A549 (cell line): ENCODE data around the gene GPR137C. TPM values are rescaled to one million over a fixed set of nuclear protein-coding genes. Genes with fewer than 3 reads are reported as not detected.
A peak's percentile ranks its signal among the peaks of the same experiment; 100 is the strongest.

Experiments
- ATAC-seq, 2 experiments: fragments of 200-7000 bp in 1 of 2; fragments of >200 bp in 1 of 2; cut with Nextera tagmentation in 1 of 2; cut with Tn5 transposase in 1 of 2; 3 replicates each; pipeline versions ENCODE4 v1.8.0 to v1.9.1; 2018 to 2020; ENCODE audit warnings: mild to moderate bottlenecking in 1 of 2, moderate library complexity in 1 of 2
- CTCF ChIA-PET: fragments of 300-600 bp; sonication (Branson Sonifier 250); formaldehyde crosslinking; extraction: SDS; loops from one replicate; lab custom pipeline; 2021; ENCODE audit warnings: antibody characterized with exemption, inconsistent platforms; lab: Yijun Ruan, JAX
- POLR2A ChIA-PET: fragments of 350-600 bp; formaldehyde crosslinking; extraction: SDS; loops from one replicate; lab custom pipeline; 2021; ENCODE audit warnings: antibody characterized with exemption, inconsistent platforms; lab: Yijun Ruan, JAX
- DNase-seq, 2 experiments: peaks; one replicate each; pipeline versions ENCODE4 v3.0.0 to v3.0.0-alpha.2; 2011 to 2016; ENCODE audit warnings: low read depth in 1 of 2, low spot score in 1 of 2
- FAIRE-seq: peaks from 2 replicates; lab custom pipeline; 2011; peaks lifted over from hg19 to GRCh38; lab: Jason Lieb, UNC
- H3K27ac ChIP-seq, 2 experiments: fragments of >200 bp; sonication (Bioruptor Twin); formaldehyde crosslinking; 3 replicates each; pipeline ENCODE4 v1.5.1; 2016 to 2017
- H3K4me1 ChIP-seq: fragments of >200 bp; sonication (Bioruptor Twin); formaldehyde crosslinking; 3 replicates; pipeline ENCODE4 v1.6.1; 2016
- H3K4me2 ChIP-seq: fragments of >200 bp; sonication (Bioruptor Twin); formaldehyde crosslinking; 3 replicates; pipeline ENCODE4 v1.6.1; 2016
- H3K4me3 ChIP-seq: fragments of >200 bp; sonication (Bioruptor Twin); formaldehyde crosslinking; 3 replicates; pipeline ENCODE4 v1.5.1; 2016
- H3K9me3 ChIP-seq: fragments of >200 bp; sonication (Bioruptor Twin); formaldehyde crosslinking; 3 replicates; pipeline ENCODE4 v1.6.1; 2016
- ATOH8 ChIP-seq: fragments of 250-450 bp; sonication (Bioruptor Pico); IDR thresholded peaks from 2 replicates; pipeline ENCODE4 v1.5.0; 2020; ENCODE audit warnings: low read depth, mild to moderate bottlenecking, moderate library complexity
- BCL3 ChIP-seq: fragments of >200 bp; sonication (Bioruptor Twin); formaldehyde crosslinking; IDR thresholded peaks from 3 replicates; pipeline ENCODE4 v1.6.1; 2016
- CEBPB ChIP-seq, 2 experiments: fragments of >200 bp in 1 of 2; sonication (Bioruptor Twin) in 1 of 2; formaldehyde crosslinking in 1 of 2; IDR thresholded peaks; 2 replicates each; pipeline ENCODE4 v1.6.1; 2012 to 2016
- CHD4 ChIP-seq: fragments of 200-600 bp; sonication (generic); IDR thresholded peaks from 2 replicates; pipeline ENCODE4 v1.6.1; 2016; ENCODE audit warnings: antibody characterized with exemption, mild to moderate bottlenecking, borderline replicate concordance
- EHF ChIP-seq: fragments of 250-450 bp; sonication (Bioruptor Pico); IDR thresholded peaks from 2 replicates; pipeline ENCODE4 v1.5.0; 2020; ENCODE audit warnings: mild to moderate bottlenecking
- EHMT2 ChIP-seq: fragments of 200-600 bp; sonication (generic); IDR thresholded peaks from 2 replicates; pipeline ENCODE4 v1.6.1; 2016; ENCODE audit warnings: antibody characterized with exemption, low read depth, mild to moderate bottlenecking, moderate library complexity
- EP300 ChIP-seq, 2 experiments: fragments of >200 bp; sonication (Bioruptor Twin); formaldehyde crosslinking; IDR thresholded peaks; 2 replicates in 1 of 2; 3 replicates in 1 of 2; pipeline ENCODE4 v1.6.1; 2016 to 2017
- HOXB5 ChIP-seq: fragments of 250-450 bp; sonication (Bioruptor Pico); IDR thresholded peaks from 2 replicates; pipeline ENCODE4 v1.5.0; 2020; ENCODE audit warnings: mild to moderate bottlenecking, moderate library complexity
- KDM1A ChIP-seq: fragments of 200-600 bp; sonication (generic); IDR thresholded peaks from 2 replicates; pipeline ENCODE4 v1.6.1; 2016; ENCODE audit warnings: low read depth, mild to moderate bottlenecking
- MAFK ChIP-seq: fragments of 450-650 bp; IDR thresholded peaks from 2 replicates; pipeline ENCODE4 v1.6.1; 2014; ENCODE audit not compliant: partially characterized antibody
- MAX ChIP-seq: IDR thresholded peaks from 2 replicates; pipeline ENCODE4 v1.6.1; 2012
- MAZ ChIP-seq: fragments of 150-350 bp; IDR thresholded peaks from 2 replicates; pipeline ENCODE4 v1.6.1; 2014; ENCODE audit warnings: antibody characterized with exemption, low read depth, low read length, borderline replicate concordance
- NFE2L2 ChIP-seq: fragments of 150-350 bp; conservative IDR thresholded peaks from 2 replicates; pipeline ENCODE4 v1.6.1; 2014; ENCODE audit warnings: low read length
- POLR2A ChIP-seq: IDR thresholded peaks from 2 replicates; pipeline ENCODE4 v1.6.1; 2012; ENCODE audit warnings: mild to moderate bottlenecking, low read length
- POLR2AphosphoS2 ChIP-seq: conservative IDR thresholded peaks from 2 replicates; pipeline ENCODE4 v1.6.1; 2012; ENCODE audit warnings: low read length, improper control_type of control experiment, inconsistent platforms
- REST ChIP-seq: fragments of 200-600 bp; sonication (generic); IDR thresholded peaks from 2 replicates; pipeline ENCODE4 v1.6.1; 2016; ENCODE audit warnings: antibody characterized with exemption, mild to moderate bottlenecking, moderate library complexity
- RNF2 ChIP-seq: fragments of 200-600 bp; sonication (generic); IDR thresholded peaks from 2 replicates; pipeline ENCODE4 v1.6.1; 2016; ENCODE audit warnings: low read depth, mild to moderate bottlenecking, antibody characterized with exemption, moderate library complexity, borderline replicate concordance
- TP53 ChIP-seq: fragments of 250-450 bp; sonication (Bioruptor Pico); IDR thresholded peaks from 2 replicates; pipeline ENCODE4 v1.5.0; 2021; ENCODE audit warnings: mild to moderate bottlenecking, moderate library complexity
- ZNF302 ChIP-seq: fragments of 250-450 bp; sonication (Bioruptor Pico); IDR thresholded peaks from 2 replicates; pipeline ENCODE4 v1.9.0; 2021; ENCODE audit warnings: inconsistent platforms, mild to moderate bottlenecking, moderate library complexity
- whole genome bisulfite sequencing: methylation state at CpG from one replicate; pipeline ENCODE4 v1.1.6; 2017; ENCODE audit errors: missing lambda C conversion rate; 5-methylcytosine and 5-hydroxymethylcytosine counted together
- polyA plus RNA-seq, 4 experiments: library from polyadenylated mRNA; depleted of rRNA in 3 of 4; stranded (reverse); fragments of >200 nt; fragmentation: RNase III in 1 of 4; extraction: RNeasy Plus Mini Kit Qiagen cat#74134 plus additional on column Dnase treatment in 1 of 4; gene quantifications; 2 replicates in 3 of 4; 3 replicates in 1 of 4; pipeline ENCODE4 v1.2.3, GENCODE V29; 2011 to 2017

Gene GPR137C
- polyA plus RNA-seq, 2 of the 4 experiments (the other 2 are of a cell fraction): 0.21 to 0.27 TPM

GRCh38 chr14:52575858-52576257 is 23.2 kb downstream of the GPR137C start (continued):
- TF ChIP-seq EP300 (IDR thresholded peaks at IDR 0.05) (no peak), TP53 (CRISPR knock-in tag) (no peak), CHD4 (no peak), RNF2 (no peak)

- TF ChIP-seq MAFK (peak; percentile 76), NFE2L2 (0 out of 2 replicates have a peak, but pooled peaks have one; percentile 37), BCL3 (no peak)
- Histone ChIP-seq H3K9me3 (no peaks in the 10 kb centered on the region), H3K4me3 (no peak overlapping the region), H3K27ac (no peak overlapping the region), H3K4me1 (peaks cover 6% of the 10 kb centered on the region; the same call in 1 of the 3 replicates), H3K4me2 (peak overlapping the region; percentile 8; the same call in 2 of the 3 replicates)
- ATAC-seq (no peak), DNase-seq (no peak), FAIRE-seq (no peak)
- ChIA-PET CTCF (interaction anchor here (0.9 to 1.0 kb wide), 2 partner anchors 29 to 48 kb away, joined by 3 read pairs; no protein-coding TSS in a partner anchor), POLR2A (no interaction called here)
Observed at GRCh38 chr14:52583544-52583943, 30.9 kb downstream of the GPR137C start.

GRCh38 chr14:52589646-52590045 is 37.0 kb downstream of the GPR137C start:
- 51% methylated on average over 4 of the region's 4 CpGs for WGBS
- no peak overlapping the region for H3K4me2 ChIP-seq
- ChIA-PET CTCF (interaction anchor here (0.6 kb wide), 1 partner anchor 26 kb away, joined by 4 read pairs; no protein-coding TSS in a partner anchor), POLR2A (interaction anchor here (0.5 kb wide), 1 partner anchor 180 kb away, joined by 3 read pairs; no protein-coding TSS in a partner anchor)
- FAIRE-seq (no peak), DNase-seq (no peak), ATAC-seq (no peak)
- H3K27ac ChIP-seq: no peak overlapping the region
- H3K9me3 ChIP-seq: no peaks in the 10 kb centered on the region
- no peak overlapping the region for H3K4me3 ChIP-seq
- no peak for TF ChIP-seq BCL3
- TF ChIP-seq KDM1A: no peak
- TF ChIP-seq ZNF302 (CRISPR knock-in tag): no peak
- TF ChIP-seq ATOH8 (CRISPR knock-in tag): no peak
- TF ChIP-seq MAFK: no peak
- no peak for TF ChIP-seq REST
- no peak for TF ChIP-seq POLR2A
- TF ChIP-seq MAZ: no peak
- no peak for TF ChIP-seq POLR2AphosphoS2
- TF ChIP-seq CEBPB (IDR thresholded peaks at IDR 0.05): no peak
- TF ChIP-seq EHF (CRISPR knock-in tag): no peak
- no peak for TF ChIP-seq MAX
- no peak for TF ChIP-seq EHMT2
- TF ChIP-seq RNF2: no peak
- no peak for TF ChIP-seq HOXB5 (CRISPR knock-in tag)
- TF ChIP-seq, all 56 proteins: peak for 0
- H3K4me1 ChIP-seq: no peaks in the 10 kb centered on the region
